ENCODE data around the gene C10orf67. TPM values are rescaled to one million over a fixed set of nuclear protein-coding genes. Genes with fewer than 3 reads are reported as not detected.

C10orf67 gene
- total and polyA plus RNA-seq, 2 of the 8 experiments (the other 6 are each of a cell fraction or from before 2014, with no cell fraction given) = 0.05 to 0.11 TPM

DNA sequence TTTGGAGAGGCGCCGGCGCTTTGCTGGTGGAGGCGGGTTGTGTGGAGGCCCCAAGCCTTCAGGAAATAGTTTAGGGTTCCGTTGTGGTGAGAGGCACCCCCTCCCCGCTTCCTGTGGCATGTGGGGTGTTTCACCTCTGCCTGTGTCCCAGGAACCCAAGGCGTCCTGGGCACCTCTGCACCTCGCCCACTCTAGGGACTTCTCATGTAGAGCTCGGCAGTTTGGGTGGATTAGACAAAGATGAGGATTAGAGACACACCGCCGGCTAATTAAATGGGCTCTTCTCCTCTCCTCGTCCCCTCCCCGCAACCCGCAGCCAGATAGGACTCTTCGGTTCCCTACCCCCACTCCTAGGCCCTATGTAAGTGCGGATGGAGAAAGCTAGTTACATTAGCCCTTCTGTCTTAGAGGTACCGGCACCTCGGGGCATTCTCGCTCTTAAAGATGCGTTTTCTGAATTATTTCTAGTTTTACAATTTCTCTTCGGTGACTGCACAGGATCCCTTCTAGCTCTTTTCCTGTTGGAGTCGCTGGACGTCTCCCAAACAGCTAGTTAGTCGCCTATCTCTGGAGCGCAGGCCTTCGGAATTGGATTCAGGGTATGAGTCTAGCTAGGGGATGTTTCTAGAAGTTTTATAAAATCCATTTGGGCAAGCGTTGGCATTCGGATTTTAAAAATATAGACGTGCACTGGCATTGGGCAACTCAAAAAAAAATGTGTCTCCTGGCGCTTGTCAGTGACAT is 144.7 kb downstream of the C10orf67 start (continued):
- TF ChIP-seq, protein P1, sequence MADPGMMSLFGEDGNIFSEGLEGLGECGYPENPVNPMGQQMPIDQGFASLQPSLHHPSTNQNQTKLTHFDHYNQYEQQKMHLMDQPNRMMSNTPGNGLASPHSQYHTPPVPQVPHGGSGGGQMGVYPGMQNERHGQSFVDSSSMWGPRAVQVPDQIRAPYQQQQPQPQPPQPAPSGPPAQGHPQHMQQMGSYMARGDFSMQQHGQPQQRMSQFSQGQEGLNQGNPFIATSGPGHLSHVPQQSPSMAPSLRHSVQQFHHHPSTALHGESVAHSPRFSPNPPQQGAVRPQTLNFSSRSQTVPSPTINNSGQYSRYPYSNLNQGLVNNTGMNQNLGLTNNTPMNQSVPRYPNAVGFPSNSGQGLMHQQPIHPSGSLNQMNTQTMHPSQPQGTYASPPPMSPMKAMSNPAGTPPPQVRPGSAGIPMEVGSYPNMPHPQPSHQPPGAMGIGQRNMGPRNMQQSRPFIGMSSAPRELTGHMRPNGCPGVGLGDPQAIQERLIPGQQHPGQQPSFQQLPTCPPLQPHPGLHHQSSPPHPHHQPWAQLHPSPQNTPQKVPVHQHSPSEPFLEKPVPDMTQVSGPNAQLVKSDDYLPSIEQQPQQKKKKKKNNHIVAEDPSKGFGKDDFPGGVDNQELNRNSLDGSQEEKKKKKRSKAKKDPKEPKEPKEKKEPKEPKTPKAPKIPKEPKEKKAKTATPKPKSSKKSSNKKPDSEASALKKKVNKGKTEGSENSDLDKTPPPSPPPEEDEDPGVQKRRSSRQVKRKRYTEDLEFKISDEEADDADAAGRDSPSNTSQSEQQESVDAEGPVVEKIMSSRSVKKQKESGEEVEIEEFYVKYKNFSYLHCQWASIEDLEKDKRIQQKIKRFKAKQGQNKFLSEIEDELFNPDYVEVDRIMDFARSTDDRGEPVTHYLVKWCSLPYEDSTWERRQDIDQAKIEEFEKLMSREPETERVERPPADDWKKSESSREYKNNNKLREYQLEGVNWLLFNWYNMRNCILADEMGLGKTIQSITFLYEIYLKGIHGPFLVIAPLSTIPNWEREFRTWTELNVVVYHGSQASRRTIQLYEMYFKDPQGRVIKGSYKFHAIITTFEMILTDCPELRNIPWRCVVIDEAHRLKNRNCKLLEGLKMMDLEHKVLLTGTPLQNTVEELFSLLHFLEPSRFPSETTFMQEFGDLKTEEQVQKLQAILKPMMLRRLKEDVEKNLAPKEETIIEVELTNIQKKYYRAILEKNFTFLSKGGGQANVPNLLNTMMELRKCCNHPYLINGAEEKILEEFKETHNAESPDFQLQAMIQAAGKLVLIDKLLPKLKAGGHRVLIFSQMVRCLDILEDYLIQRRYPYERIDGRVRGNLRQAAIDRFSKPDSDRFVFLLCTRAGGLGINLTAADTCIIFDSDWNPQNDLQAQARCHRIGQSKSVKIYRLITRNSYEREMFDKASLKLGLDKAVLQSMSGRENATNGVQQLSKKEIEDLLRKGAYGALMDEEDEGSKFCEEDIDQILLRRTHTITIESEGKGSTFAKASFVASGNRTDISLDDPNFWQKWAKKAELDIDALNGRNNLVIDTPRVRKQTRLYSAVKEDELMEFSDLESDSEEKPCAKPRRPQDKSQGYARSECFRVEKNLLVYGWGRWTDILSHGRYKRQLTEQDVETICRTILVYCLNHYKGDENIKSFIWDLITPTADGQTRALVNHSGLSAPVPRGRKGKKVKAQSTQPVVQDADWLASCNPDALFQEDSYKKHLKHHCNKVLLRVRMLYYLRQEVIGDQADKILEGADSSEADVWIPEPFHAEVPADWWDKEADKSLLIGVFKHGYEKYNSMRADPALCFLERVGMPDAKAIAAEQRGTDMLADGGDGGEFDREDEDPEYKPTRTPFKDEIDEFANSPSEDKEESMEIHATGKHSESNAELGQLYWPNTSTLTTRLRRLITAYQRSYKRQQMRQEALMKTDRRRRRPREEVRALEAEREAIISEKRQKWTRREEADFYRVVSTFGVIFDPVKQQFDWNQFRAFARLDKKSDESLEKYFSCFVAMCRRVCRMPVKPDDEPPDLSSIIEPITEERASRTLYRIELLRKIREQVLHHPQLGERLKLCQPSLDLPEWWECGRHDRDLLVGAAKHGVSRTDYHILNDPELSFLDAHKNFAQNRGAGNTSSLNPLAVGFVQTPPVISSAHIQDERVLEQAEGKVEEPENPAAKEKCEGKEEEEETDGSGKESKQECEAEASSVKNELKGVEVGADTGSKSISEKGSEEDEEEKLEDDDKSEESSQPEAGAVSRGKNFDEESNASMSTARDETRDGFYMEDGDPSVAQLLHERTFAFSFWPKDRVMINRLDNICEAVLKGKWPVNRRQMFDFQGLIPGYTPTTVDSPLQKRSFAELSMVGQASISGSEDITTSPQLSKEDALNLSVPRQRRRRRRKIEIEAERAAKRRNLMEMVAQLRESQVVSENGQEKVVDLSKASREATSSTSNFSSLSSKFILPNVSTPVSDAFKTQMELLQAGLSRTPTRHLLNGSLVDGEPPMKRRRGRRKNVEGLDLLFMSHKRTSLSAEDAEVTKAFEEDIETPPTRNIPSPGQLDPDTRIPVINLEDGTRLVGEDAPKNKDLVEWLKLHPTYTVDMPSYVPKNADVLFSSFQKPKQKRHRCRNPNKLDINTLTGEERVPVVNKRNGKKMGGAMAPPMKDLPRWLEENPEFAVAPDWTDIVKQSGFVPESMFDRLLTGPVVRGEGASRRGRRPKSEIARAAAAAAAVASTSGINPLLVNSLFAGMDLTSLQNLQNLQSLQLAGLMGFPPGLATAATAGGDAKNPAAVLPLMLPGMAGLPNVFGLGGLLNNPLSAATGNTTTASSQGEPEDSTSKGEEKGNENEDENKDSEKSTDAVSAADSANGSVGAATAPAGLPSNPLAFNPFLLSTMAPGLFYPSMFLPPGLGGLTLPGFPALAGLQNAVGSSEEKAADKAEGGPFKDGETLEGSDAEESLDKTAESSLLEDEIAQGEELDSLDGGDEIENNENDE (IDR thresholded peaks at IDR 0.05; ENCODE audit: insufficient replicate concordance, low read length) = peak; percentile 28
- TF ChIP-seq RNF2 (IDR thresholded peaks at IDR 0.05; ENCODE audit: borderline replicate concordance, low read depth, low read length, missing control alignments, poor library complexity, severe bottlenecking) = peak; percentile 62
- peak; percentile 68 for TF ChIP-seq EZH2 (IDR thresholded peaks at IDR 0.05; ENCODE audit: low read depth, low read length, severe bottlenecking)
- no peak for TF ChIP-seq TCF12 (IDR thresholded peaks at IDR 0.05; ENCODE audit: low read depth, low read length)
- TF ChIP-seq SP1 (IDR thresholded peaks at IDR 0.05; ENCODE audit: low read depth, low read length) = 0 out of 2 replicates have a peak, but pooled peaks have one; percentile 8

Measured in H1 (cell line).